HepG2 (cell line): Measurements from ENCODE around the gene KANSL1. TPM values are rescaled to one million over a fixed set of nuclear protein-coding genes. Genes with fewer than 3 reads are reported as not detected.

Experiments
- ATAC-seq: fragments of 200-7000 bp; cut with Tn5 transposase; 3 replicates; pipeline ENCODE4 v1.9.1; 2020; ENCODE audit warnings: mild to moderate bottlenecking, moderate library complexity
- BruUV-seq: library from RNA; stranded (reverse); fragments of 400-500 nt; replicated peaks from 2 replicates; lab custom pipeline; 2021; lab: Mats Ljungman, UMichigan
- CTCF ChIA-PET: fragments of 300-600 bp; formaldehyde crosslinking; extraction: SDS; loops from one replicate; lab custom pipeline; 2021; ENCODE audit warnings: low total read pairs, inconsistent platforms, low intra/inter-chr PET ratio; lab: Yijun Ruan, JAX
- POLR2A ChIA-PET: fragments of 350-600 bp; sonication (Branson Sonifier 250); formaldehyde crosslinking; loops from one replicate; lab custom pipeline; 2020; ENCODE audit warnings: antibody characterized with exemption, inconsistent platforms; lab: Yijun Ruan, JAX
- DNase-seq: peaks from one replicate; pipeline ENCODE4 v3.0.0-alpha.2; 2015; ENCODE audit warnings: low spot score
- FAIRE-seq: peaks from 3 replicates; lab custom pipeline; 2011; peaks lifted over from hg19 to GRCh38; lab: Jason Lieb, UNC
- H2AFZ ChIP-seq: one replicate; pipeline ENCODE4 v1.6.1; 2011; ENCODE audit warnings: low read length, inconsistent platforms
- H3K27ac ChIP-seq: fragments of 300-600 bp; 3 replicates; pipeline ENCODE4 v1.8.0; 2011; ENCODE audit warnings: mixed run types, mild to moderate bottlenecking, mixed read lengths, low read length, inconsistent platforms; ENCODE audit not compliant: insufficient read depth; ENCODE audit errors: extremely low read length
- H3K27me3 ChIP-seq, 2 experiments: fragments of 200-600 bp in 1 of 2; 2 replicates in 1 of 2; 3 replicates in 1 of 2; pipeline versions ENCODE4 v1.6.0 to v1.8.0; 2011; ENCODE audit warnings: low read length in 2 of 2, mild to moderate bottlenecking in 2 of 2, moderate library complexity in 2 of 2, inconsistent platforms in 1 of 2; ENCODE audit not compliant: insufficient read depth in 2 of 2, control insufficient read depth in 1 of 2
- H3K36me3 ChIP-seq, 2 experiments: fragments of 200-600 bp in 1 of 2; replicated peaks in 1 of 2; 2 replicates in 1 of 2; 3 replicates in 1 of 2; pipeline versions ENCODE4 v1.5.1 to v1.8.0; 2011; ENCODE audit warnings: low read length in 2 of 2, inconsistent platforms in 1 of 2; ENCODE audit not compliant: insufficient read depth in 2 of 2, control insufficient read depth in 1 of 2
- H3K4me1 ChIP-seq: 2 replicates; pipeline ENCODE4 v1.5.1; 2012; ENCODE audit warnings: low read length, inconsistent platforms; ENCODE audit not compliant: insufficient read depth
- H3K4me2 ChIP-seq: 2 replicates; pipeline ENCODE4 v1.6.0; 2011; ENCODE audit warnings: low read depth, low read length, inconsistent platforms
- H3K4me3 ChIP-seq, 3 experiments: fragments of 200-600 bp in 1 of 3; sonication (generic), shearing (Covaris generic) in 1 of 3; replicated peaks in 1 of 3; 2 replicates each; pipeline ENCODE4 v1.5.1; 2011 to 2016; ENCODE audit warnings: low read length in 3 of 3, inconsistent platforms in 2 of 3, low read depth in 2 of 3, mild to moderate bottlenecking in 2 of 3, control low read depth in 1 of 3, mixed read lengths in 1 of 3; ENCODE audit not compliant: insufficient read depth in 1 of 3
- H3K79me2 ChIP-seq: one replicate; pipeline ENCODE4 v1.6.1; 2011; ENCODE audit warnings: low read length, inconsistent platforms; ENCODE audit not compliant: insufficient read depth
- H3K9ac ChIP-seq: 2 replicates; pipeline ENCODE4 v1.6.0; 2011; ENCODE audit warnings: mild to moderate bottlenecking, low read depth, low read length, inconsistent platforms; ENCODE audit not compliant: insufficient read depth
- H3K9me3 ChIP-seq: 2 replicates; pipeline ENCODE4 v1.5.1; 2012; ENCODE audit warnings: mild to moderate bottlenecking, low read length
- H4K20me1 ChIP-seq: 2 replicates; pipeline ENCODE4 v1.6.0; 2011; ENCODE audit warnings: inconsistent platforms, mild to moderate bottlenecking, low read length, moderate library complexity; ENCODE audit not compliant: insufficient read depth
- BATF2 ChIP-seq: sonication (generic); formaldehyde crosslinking; IDR thresholded peaks from 2 replicates; pipeline ENCODE4 v1.8.0; 2022; ENCODE audit warnings: mild to moderate bottlenecking, missing genetic modification reagents, moderate library complexity
- ETV5 ChIP-seq: IDR thresholded peaks from 2 replicates; pipeline ENCODE4 v1.6.1; 2018; ENCODE audit warnings: missing biosample characterization, missing genetic modification reagents, inconsistent platforms, borderline replicate concordance
- HNRNPLL ChIP-seq: fragments of 200-400 bp; formaldehyde crosslinking; IDR thresholded peaks from 2 replicates; pipeline ENCODE4 v1.6.1; 2017; ENCODE audit warnings: mild to moderate bottlenecking, low read depth, low read length; ENCODE audit not compliant: poor library complexity, severe bottlenecking
- PTBP1 ChIP-seq: fragments of 200-400 bp; formaldehyde crosslinking; IDR thresholded peaks from 2 replicates; pipeline ENCODE4 v1.6.1; 2018; ENCODE audit warnings: low read length, low read depth; ENCODE audit not compliant: poor library complexity, severe bottlenecking
- RBM22 ChIP-seq: fragments of 200-400 bp; formaldehyde crosslinking; optimal IDR thresholded peaks from 2 replicates; pipeline ENCODE3; 2017; ENCODE audit warnings: mild to moderate bottlenecking, low read length, moderate library complexity
- THYN1 ChIP-seq: sonication (generic); formaldehyde crosslinking; IDR thresholded peaks from 2 replicates; pipeline ENCODE4 v1.8.1; 2023; ENCODE audit warnings: low read depth, mild to moderate bottlenecking, moderate library complexity, missing genetic modification reagents, borderline replicate concordance
- ZEB1 ChIP-seq: IDR thresholded peaks from 2 replicates; pipeline ENCODE4 v1.6.1; 2012; ENCODE audit warnings: mild to moderate bottlenecking, low read depth, inconsistent platforms; ENCODE audit not compliant: insufficient replicate concordance
- ZNF670 ChIP-seq: sonication (generic); formaldehyde crosslinking; IDR thresholded peaks from 2 replicates; pipeline ENCODE4 v1.8.0; 2022; ENCODE audit warnings: mild to moderate bottlenecking, missing genetic modification reagents, borderline replicate concordance
- ZNF710 ChIP-seq: sonication (generic); formaldehyde crosslinking; IDR thresholded peaks from 2 replicates; pipeline ENCODE4 v1.5.0; 2020; ENCODE audit warnings: mild to moderate bottlenecking, missing genetic modification reagents, borderline replicate concordance
- ZNF776 ChIP-seq: sonication (generic); formaldehyde crosslinking; IDR thresholded peaks from 2 replicates; pipeline ENCODE4 v1.4.0; 2020; ENCODE audit warnings: mild to moderate bottlenecking, missing genetic modification reagents
- WGBS: methylation state at CpG from one replicate; pipeline ENCODE4 v1.1.6; 2017; ENCODE audit warnings: low lambda C conversion rate; 5-methylcytosine and 5-hydroxymethylcytosine counted together
- in situ Hi-C: cut with HindIII; loops from 2 replicates; pipeline ENCODE4 v1.10.0; 2017; ENCODE audit warnings: low pct_unique_long_range_greater_than_20kb; ENCODE audit not compliant: extremely low pct_ligation_motif_present
- intact Hi-C: fragments of 100-400 bp; cut with micrococcal nuclease; formaldehyde crosslinking; loops from one replicate; pipeline ENCODE4 v1.10.0; 2022; ENCODE audit not compliant: unreplicated experiment
- polyA plus RNA-seq, 8 experiments: library from polyadenylated mRNA; depleted of rRNA in 3 of 8; stranded (reverse) in 7 of 8; unstranded in 1 of 8; fragments of >200 nt; fragmentation: Illumina TruSeq in 4 of 8; extraction: Trizol in 4 of 8; gene quantifications; 2 replicates each; pipeline versions ENCODE4 v1.2.1 to v1.2.3, GENCODE V29; 2011 to 2016; ENCODE audit warnings: low read depth in 4 of 8, missing spikeins in 1 of 8, mixed read lengths in 1 of 8; ENCODE audit not compliant: insufficient read depth in 1 of 8
- total RNA-seq, 5 experiments: library from RNA; depleted of rRNA; stranded (reverse); fragments of >200 nt; fragmentation: Illumina TruSeq; extraction: Trizol; gene quantifications; 2 replicates each; pipeline ENCODE4 v1.2.3, GENCODE V29; 2016; ENCODE audit warnings: low read depth in 1 of 5

KANSL1 gene
- total and polyA plus RNA-seq, 2 of the 13 experiments (the other 11 are each of a cell fraction or from before 2014, with no cell fraction given): 24.0 to 59.6 TPM

- POLR2A ChIA-PET: no interaction called here
- Histone ChIP-seq H3K4me1 (peaks cover 52% of the 10 kb centered on the region), H3K36me3 (peaks cover 1 to 2% of the 10 kb centered on the region in 2 experiments; a peak in 1 of 5 replicates), H4K20me1 (peaks cover 79% of the 10 kb centered on the region), H3K27ac (no peak overlapping the region), H3K79me2 (peaks cover 96% of the 10 kb centered on the region), H3K9ac (no peak overlapping the region), H3K4me3 (no peak overlapping the region), H3K9me3 (no peaks in the 10 kb centered on the region), H3K27me3 (no peaks in the 10 kb centered on the region), H3K4me2 (peak overlapping the region; percentile 54; the same call in 1 of the 2 replicates), H2AFZ (no peak overlapping the region)
- CTCF ChIA-PET: no interaction called here
- WGBS: 56% methylated on average over 2 of the region's 2 CpGs
- no TSS peak for BruUV-seq
- no peak for ATAC-seq
- intact Hi-C loops (no loop called here), in situ Hi-C loops (no loop called here)
- no peak for DNase-seq
- FAIRE-seq: no peak
- TF ChIP-seq HNRNPLL: no peak
- peak; percentile 44 for TF ChIP-seq RBM22
Observed at GRCh38 chr17:46109603-46110189, 83.5 kb downstream of the KANSL1 start.

GRCh38 chr17:46108550-46109110 is 84.6 kb downstream of the KANSL1 start:
- H3K4me3 ChIP-seq: peak overlapping the region in 2 of 3 experiments; percentile 6 to 27; a peak in 1 of 6 replicates
- BruUV-seq: no TSS peak
- H3K27me3 ChIP-seq: no peaks in the 10 kb centered on the region
- H3K27ac ChIP-seq: peak overlapping the region; percentile 47
- ChIA-PET POLR2A (interaction anchor here (0.6 kb wide), 1 partner anchor 1909 kb away, joined by 3 read pairs; the partner anchor contains the start of gene ATXN7L3), CTCF (no interaction called here)
- H3K4me2 ChIP-seq: peak overlapping the region; percentile 54
- H3K9me3 ChIP-seq: no peaks in the 10 kb centered on the region
- peak; percentile 61 for DNase-seq
- 33% methylated on average over 4 of the region's 4 CpGs for WGBS
- peak overlapping the region; percentile 6; the same call in 1 of the 2 replicates for H3K9ac ChIP-seq
- H3K36me3 ChIP-seq: peaks cover 1 to 3% of the 10 kb centered on the region in 2 experiments; a peak in 1 of 5 replicates
- peaks cover 74% of the 10 kb centered on the region for H4K20me1 ChIP-seq
- no peak for FAIRE-seq
- peak; percentile 70 for ATAC-seq
- H3K79me2 ChIP-seq: peaks cover 96% of the 10 kb centered on the region
- intact Hi-C loops: no loop called here
- H2AFZ ChIP-seq: no peak overlapping the region
- in situ Hi-C loops: no loop called here
- H3K4me1 ChIP-seq: peaks cover 52% of the 10 kb centered on the region
- TF ChIP-seq ZNF776 (CRISPR knock-in tag) (no peak), PTBP1 (no peak), BATF2 (CRISPR knock-in tag) (no peak), THYN1 (no peak), ZNF670 (CRISPR knock-in tag) (0 out of 2 replicates have a peak, but pooled peaks have one; percentile 49), ZEB1 (peak; percentile 30), ETV5 (CRISPR knock-in tag) (peak; percentile 54; the same call in 1 of the 2 replicates), ZNF710 (peak; percentile 62; the same call in 1 of the 2 replicates)
